H1 (cell line): ENCODE measurements around the gene BRPF3. TPM values are rescaled to one million over a fixed set of nuclear protein-coding genes. Genes with fewer than 3 reads are reported as not detected.

Experiments used
- CTCF ChIA-PET: fragments of 300-600 bp; sonication (Branson Sonifier 250); formaldehyde crosslinking; loops from one replicate; lab custom pipeline; 2021; ENCODE audit not compliant: partially characterized antibody; lab: Charles Lee
- POLR2A ChIA-PET: fragments of 300-600 bp; sonication (Branson Sonifier 250); formaldehyde crosslinking; loops from one replicate; lab custom pipeline; 2021; ENCODE audit warnings: inconsistent platforms; ENCODE audit not compliant: partially characterized antibody; lab: Charles Lee
- DNase-seq, 2 experiments: peaks; one replicate each; pipeline versions ENCODE4 v3.0.0 to v3.0.0-alpha.2; 2010 to 2022; ENCODE audit warnings: low spot score in 2 of 2, low read depth in 1 of 2, mixed read lengths in 1 of 2
- FAIRE-seq: peaks from 2 replicates; lab custom pipeline; 2011; peaks lifted over from hg19 to GRCh38; lab: Jason Lieb, UNC
- H2AFZ ChIP-seq: 2 replicates; pipeline ENCODE4 v1.8.1; 2012; ENCODE audit warnings: low read length, inconsistent platforms
- H2AK5ac ChIP-seq: 2 replicates; pipeline ENCODE4 v1.6.1; 2013; ENCODE audit warnings: low read depth, low read length
- H2BK120ac ChIP-seq: replicated peaks from 2 replicates; pipeline ENCODE3; 2013; ENCODE audit warnings: low read depth, low read length, inconsistent platforms
- H2BK12ac ChIP-seq: 2 replicates; pipeline ENCODE4 v1.6.1; 2013; ENCODE audit warnings: low read depth, low read length
- H2BK15ac ChIP-seq: 2 replicates; pipeline ENCODE4 v1.6.1; 2013; ENCODE audit warnings: low read length
- H2BK20ac ChIP-seq: 2 replicates; pipeline ENCODE4 v1.6.1; 2013; ENCODE audit warnings: low read length
- H2BK5ac ChIP-seq: 2 replicates; pipeline ENCODE4 v1.6.1; 2013; ENCODE audit warnings: low read depth, low read length
- H3K14ac ChIP-seq: 2 replicates; pipeline ENCODE4 v1.6.1; 2013; ENCODE audit warnings: inconsistent platforms; ENCODE audit not compliant: insufficient read length
- H3K18ac ChIP-seq: 2 replicates; pipeline ENCODE4 v1.6.1; 2013; ENCODE audit warnings: low read length; ENCODE audit errors: extremely low read depth
- H3K23ac ChIP-seq: 2 replicates; pipeline ENCODE4 v1.6.1; 2013; ENCODE audit warnings: inconsistent platforms; ENCODE audit not compliant: insufficient read length
- H3K23me2 ChIP-seq: 2 replicates; pipeline ENCODE4 v1.6.1; 2013; ENCODE audit warnings: low read depth, low read length
- H3K27ac ChIP-seq: 2 replicates; pipeline ENCODE4 v1.6.1; 2011; ENCODE audit warnings: low read depth, low read length, inconsistent platforms
- H3K27me3 ChIP-seq, 4 experiments: replicated peaks in 1 of 4; 1 replicate in 1 of 4; 2 replicates in 3 of 4; pipeline versions ENCODE4 v1.6.1 to v1.8.1; 2011 to 2013; ENCODE audit warnings: low read length in 3 of 4, mild to moderate bottlenecking in 3 of 4, inconsistent platforms in 2 of 4, mixed read lengths in 2 of 4, moderate library complexity in 1 of 4; ENCODE audit not compliant: control insufficient read depth in 3 of 4, insufficient read depth in 3 of 4; ENCODE audit errors: extremely low read depth in 1 of 4
- H3K36me3 ChIP-seq, 4 experiments: 2 replicates each; pipeline versions ENCODE4 v1.6.1 to v1.8.1; 2011 to 2013; ENCODE audit warnings: mild to moderate bottlenecking in 4 of 4, low read length in 3 of 4, moderate library complexity in 2 of 4, control low read depth in 1 of 4, inconsistent platforms in 1 of 4; ENCODE audit not compliant: insufficient read depth in 4 of 4, control insufficient read depth in 2 of 4
- H3K4ac ChIP-seq: replicated peaks from 2 replicates; pipeline ENCODE3; 2013; ENCODE audit warnings: low read length, low read depth, mixed read lengths, inconsistent platforms; ENCODE audit not compliant: insufficient read length
- H3K4me1 ChIP-seq, 4 experiments: replicated peaks in 1 of 4; 1 replicate in 1 of 4; 2 replicates in 3 of 4; pipeline versions ENCODE4 v1.6.1 to v1.8.1; 2011 to 2013; ENCODE audit warnings: low read length in 3 of 4, inconsistent platforms in 2 of 4, mixed read lengths in 1 of 4; ENCODE audit not compliant: insufficient read depth in 4 of 4, control insufficient read depth in 3 of 4
- H3K4me2 ChIP-seq, 2 experiments: 2 replicates each; pipeline versions ENCODE4 v1.6.1 to v1.8.1; 2011 to 2013; ENCODE audit warnings: low read depth in 2 of 2, low read length in 2 of 2, control low read depth in 1 of 2, inconsistent platforms in 1 of 2, mild to moderate bottlenecking in 1 of 2; ENCODE audit not compliant: insufficient read depth in 1 of 2
- H3K4me3 ChIP-seq, 4 experiments: fragments of 200-600, 300-600 bp in 1 of 4; sonication (generic), shearing (Covaris generic), sonication (Bioruptor Twin) in 1 of 4; 2 replicates each; pipeline versions ENCODE4 v1.5.1 to v1.8.1; 2011 to 2016; ENCODE audit warnings: low read length in 4 of 4, low read depth in 3 of 4, control low read depth in 2 of 4, inconsistent platforms in 2 of 4, mild to moderate bottlenecking in 2 of 4, mixed read lengths in 1 of 4, moderate library complexity in 1 of 4; ENCODE audit not compliant: insufficient read depth in 2 of 4; ENCODE audit errors: extremely low read depth in 1 of 4
- H3K56ac ChIP-seq: replicated peaks from 2 replicates; pipeline ENCODE3; 2013; ENCODE audit warnings: low read depth, mild to moderate bottlenecking, mixed read lengths, low read length, inconsistent platforms; ENCODE audit not compliant: insufficient read length
- H3K79me1 ChIP-seq: 2 replicates; pipeline ENCODE4 v1.6.1; 2013; ENCODE audit warnings: low read depth, low read length, control low read depth
- H3K79me2 ChIP-seq, 2 experiments: 2 replicates each; pipeline versions ENCODE4 v1.6.1 to v1.8.1; 2012 to 2013; ENCODE audit warnings: low read length in 2 of 2, mild to moderate bottlenecking in 2 of 2, inconsistent platforms in 1 of 2; ENCODE audit not compliant: insufficient read depth in 2 of 2, control insufficient read depth in 1 of 2
- H3K9ac ChIP-seq, 4 experiments: replicated peaks in 1 of 4; 1 replicate in 1 of 4; 2 replicates in 3 of 4; pipeline versions ENCODE4 v1.6.1 to v1.8.1; 2011 to 2013; ENCODE audit warnings: low read depth in 3 of 4, low read length in 3 of 4, control low read depth in 2 of 4, mild to moderate bottlenecking in 2 of 4, moderate library complexity in 2 of 4, inconsistent platforms in 1 of 4; ENCODE audit errors: extremely low read depth in 1 of 4
- H3K9me3 ChIP-seq, 2 experiments: 2 replicates each; pipeline versions ENCODE4 v1.6.1 to v1.8.1; 2012 to 2013; ENCODE audit warnings: mild to moderate bottlenecking in 2 of 2, moderate library complexity in 2 of 2, control low read depth in 1 of 2, inconsistent platforms in 1 of 2, low read depth in 1 of 2, low read length in 1 of 2, mixed read lengths in 1 of 2; ENCODE audit not compliant: insufficient read depth in 2 of 2
- H4K20me1 ChIP-seq, 2 experiments: replicated peaks in 1 of 2; 2 replicates each; pipeline versions ENCODE3 to v1.8.1; 2011 to 2013; ENCODE audit warnings: inconsistent platforms in 2 of 2, low read length in 2 of 2, mild to moderate bottlenecking in 1 of 2; ENCODE audit not compliant: insufficient read depth in 2 of 2, control insufficient read depth in 1 of 2
- H4K5ac ChIP-seq: 2 replicates; pipeline ENCODE4 v1.6.1; 2013; ENCODE audit warnings: low read length, low read depth, mixed read lengths, inconsistent platforms; ENCODE audit not compliant: insufficient read length
- H4K8ac ChIP-seq: 2 replicates; pipeline ENCODE4 v1.8.0; 2013; ENCODE audit warnings: mild to moderate bottlenecking, moderate library complexity, low read length, inconsistent platforms; ENCODE audit not compliant: insufficient read depth; ENCODE audit errors: extremely low read depth
- H4K91ac ChIP-seq: replicated peaks from 2 replicates; pipeline ENCODE3; 2013; ENCODE audit warnings: low read length, mixed read lengths, inconsistent platforms; ENCODE audit not compliant: insufficient read length
- KDM5A ChIP-seq: fragments of 200-600 bp; IDR thresholded peaks from 2 replicates; pipeline ENCODE4 v1.7.1; 2012; ENCODE audit warnings: mild to moderate bottlenecking, low read length, inconsistent platforms, mixed read lengths
- POLR2AphosphoS5 ChIP-seq: IDR thresholded peaks from 2 replicates; pipeline ENCODE4 v1.6.1; 2011; ENCODE audit warnings: low read depth, low read length
- WGBS, 2 experiments: shearing (Covaris generic) in 1 of 2; methylation state at CpG; one replicate each; pipeline versions ENCODE4 v1.1.6 to v1.1.7; 2013 to 2015; ENCODE audit warnings: low lambda C conversion rate in 2 of 2, mixed read lengths in 2 of 2, inconsistent platforms in 1 of 2, low coverage in 1 of 2, missing lambda C conversion rate in 1 of 2; ENCODE audit not compliant: insufficient replicate concordance in 2 of 2, insufficient coverage in 1 of 2, insufficient read length in 1 of 2; ENCODE audit errors: extremely low coverage in 1 of 2, missing lambda C conversion rate in 1 of 2; 5-methylcytosine and 5-hydroxymethylcytosine counted together
- polyA plus RNA-seq, 7 experiments: library from polyadenylated mRNA; depleted of rRNA in 3 of 7; stranded (reverse) in 5 of 7; unstranded in 2 of 7; fragments of >200 nt in 5 of 7; fragments of 200-250 nt in 2 of 7; gene quantifications; 1 replicate in 5 of 7; 2 replicates in 1 of 7; 4 replicates in 1 of 7; pipeline versions ENCODE4 v1.2.1 to v1.2.3, GENCODE V29; 2011 to 2013; ENCODE audit warnings: missing spikeins in 2 of 7, mixed read lengths in 2 of 7
- total RNA-seq: library from RNA; stranded (reverse); fragmentation: NEBNext Ultra II Directional; extraction: Animal tissue kit (Norgen Biotek cat#: 25700); gene quantifications from 2 replicates; pipeline ENCODE4 v1.2.1, GENCODE V29; 2021
- TF ChIP-seq, protein P1 (sequence below): IDR thresholded peaks from 2 replicates; pipeline ENCODE4 v1.6.1; 2012; ENCODE audit warnings: inconsistent platforms

BRPF3 gene
- total and polyA plus RNA-seq, 2 of the 8 experiments (the other 6 are each of a cell fraction or from before 2014, with no cell fraction given), result 26.0 to 37.5 TPM

DNA sequence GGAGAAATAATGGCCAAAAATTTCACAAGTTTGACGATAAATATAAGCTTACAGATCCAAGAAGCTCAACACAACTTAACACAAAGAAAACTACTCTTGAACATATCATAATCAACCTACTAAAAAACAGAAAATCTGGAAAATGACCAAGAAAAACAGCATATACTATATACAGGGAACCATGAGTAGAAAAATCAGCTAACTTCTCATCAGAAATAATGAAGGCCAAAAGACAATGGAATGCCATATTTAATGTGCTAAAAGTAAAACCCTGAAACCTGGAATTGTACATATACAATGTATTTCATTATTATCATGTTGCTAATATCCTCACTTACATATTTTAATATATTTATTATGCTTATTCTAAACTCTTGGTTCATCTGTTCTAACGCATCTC is 40.9 kb upstream of the BRPF3 start:
- FAIRE-seq, result no peak

More for the DNA sequence above, 40.9 kb upstream of the BRPF3 start:
- Histone ChIP-seq H3K18ac (no peak overlapping the region), H3K56ac (no peak overlapping the region), H3K27me3 (no peaks in the 10 kb centered on the region), H4K91ac (no peak overlapping the region), H3K9me3 (peaks cover 0 to 5% of the 10 kb centered on the region in 2 experiments; a peak in 1 of 4 replicates), H4K5ac (no peak overlapping the region), H2AK5ac (no peak overlapping the region), H2BK12ac (no peak overlapping the region), H3K36me3 (no peaks in the 10 kb centered on the region), H2BK20ac (no peak overlapping the region), H3K4me2 (no peak overlapping the region), H3K14ac (no peak overlapping the region), H3K4me1 (no peaks in the 10 kb centered on the region), H3K4ac (no peak overlapping the region), H2AFZ (no peak overlapping the region), H3K23ac (no peak overlapping the region), H4K20me1 (no peaks in the 10 kb centered on the region), H2BK15ac (no peak overlapping the region), H3K4me3 (no peak overlapping the region), H2BK5ac (no peak overlapping the region), H3K9ac (no peak overlapping the region), H3K79me1 (no peaks in the 10 kb centered on the region), H4K8ac (no peak overlapping the region), H3K79me2 (no peaks in the 10 kb centered on the region), H3K27ac (no peak overlapping the region), H3K23me2 (no peaks in the 10 kb centered on the region; the same call in 1 of the 2 replicates), H2BK120ac (no peak overlapping the region)
- CTCF ChIA-PET, result interaction anchor here (1.3 kb wide), 1 partner anchor 16 kb away, joined by 5 read pairs; no protein-coding TSS in a partner anchor
- no peak for TF ChIP-seq POLR2AphosphoS5
- no peak for TF ChIP-seq KDM5A
- TF ChIP-seq, protein P1, sequence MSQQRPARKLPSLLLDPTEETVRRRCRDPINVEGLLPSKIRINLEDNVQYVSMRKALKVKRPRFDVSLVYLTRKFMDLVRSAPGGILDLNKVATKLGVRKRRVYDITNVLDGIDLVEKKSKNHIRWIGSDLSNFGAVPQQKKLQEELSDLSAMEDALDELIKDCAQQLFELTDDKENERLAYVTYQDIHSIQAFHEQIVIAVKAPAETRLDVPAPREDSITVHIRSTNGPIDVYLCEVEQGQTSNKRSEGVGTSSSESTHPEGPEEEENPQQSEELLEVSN, result no peak
- WGBS, 2 experiments, result 94% methylated on average over 2 of the region's 2 CpGs; no CpG with 5 or more reads in 1 of the 2 experiments
- DNase-seq, result no peak
- POLR2A ChIA-PET, result no interaction called here
